Endothelial cell of umbilical vein (primary cell): ENCODE measurements around the gene ATXN7L1.

ENCODE experiments used
- MAX ChIP-seq: IDR thresholded peaks from 2 replicates; pipeline ENCODE4 v1.6.1; 2011; ENCODE audit not compliant: insufficient read depth, insufficient read length
- POLR2AphosphoS5 ChIP-seq: IDR thresholded peaks from 2 replicates; pipeline ENCODE4 v1.6.1; 2012; ENCODE audit warnings: low read depth, mild to moderate bottlenecking, control low read depth, low read length, moderate library complexity; ENCODE audit not compliant: insufficient read depth
- TF ChIP-seq, protein P1 (sequence below), 2 donors: IDR thresholded peaks; 1 replicate in 1 of 2; 2 replicates in 1 of 2; pipeline ENCODE4 v1.5.1; 2011; ENCODE audit warnings: low read length in 2 of 2, mild to moderate bottlenecking in 2 of 2, moderate library complexity in 2 of 2, control low read depth in 1 of 2, inconsistent platforms in 1 of 2, low read depth in 1 of 2; ENCODE audit not compliant: insufficient read depth in 1 of 2; ENCODE audit errors: extremely low read depth in 1 of 2

DNA sequence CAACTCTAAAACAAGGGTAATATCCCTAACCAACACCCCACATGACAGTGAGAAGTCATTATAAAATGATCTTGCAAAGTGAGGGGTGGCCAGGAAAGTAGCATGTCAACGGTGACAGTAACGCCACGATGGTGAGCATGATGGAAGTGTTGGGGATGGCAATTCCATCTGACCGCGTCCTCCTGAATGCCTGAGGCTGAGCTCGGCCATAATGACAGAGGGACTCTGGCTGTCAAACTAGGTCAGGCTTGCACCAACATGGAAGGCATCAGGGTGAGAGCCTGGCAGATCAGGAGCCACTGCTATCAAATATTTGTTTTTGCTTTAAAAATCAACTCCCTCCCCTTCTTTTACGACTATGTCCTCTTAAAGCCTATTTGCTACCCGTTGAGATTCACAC, 239.4 kb downstream of the ATXN7L1 start:
- TF ChIP-seq, protein P1, sequence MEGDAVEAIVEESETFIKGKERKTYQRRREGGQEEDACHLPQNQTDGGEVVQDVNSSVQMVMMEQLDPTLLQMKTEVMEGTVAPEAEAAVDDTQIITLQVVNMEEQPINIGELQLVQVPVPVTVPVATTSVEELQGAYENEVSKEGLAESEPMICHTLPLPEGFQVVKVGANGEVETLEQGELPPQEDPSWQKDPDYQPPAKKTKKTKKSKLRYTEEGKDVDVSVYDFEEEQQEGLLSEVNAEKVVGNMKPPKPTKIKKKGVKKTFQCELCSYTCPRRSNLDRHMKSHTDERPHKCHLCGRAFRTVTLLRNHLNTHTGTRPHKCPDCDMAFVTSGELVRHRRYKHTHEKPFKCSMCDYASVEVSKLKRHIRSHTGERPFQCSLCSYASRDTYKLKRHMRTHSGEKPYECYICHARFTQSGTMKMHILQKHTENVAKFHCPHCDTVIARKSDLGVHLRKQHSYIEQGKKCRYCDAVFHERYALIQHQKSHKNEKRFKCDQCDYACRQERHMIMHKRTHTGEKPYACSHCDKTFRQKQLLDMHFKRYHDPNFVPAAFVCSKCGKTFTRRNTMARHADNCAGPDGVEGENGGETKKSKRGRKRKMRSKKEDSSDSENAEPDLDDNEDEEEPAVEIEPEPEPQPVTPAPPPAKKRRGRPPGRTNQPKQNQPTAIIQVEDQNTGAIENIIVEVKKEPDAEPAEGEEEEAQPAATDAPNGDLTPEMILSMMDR (IDR thresholded peaks at IDR 0.05; ENCODE audit: extremely low read depth in 1 of 2, insufficient read depth in 1 of 2, low read depth in 1 of 2, low read length in 2 of 2): no peak
- TF ChIP-seq POLR2AphosphoS5: no peak
- TF ChIP-seq MAX: no peak
